ENCODE data around the gene MAGEA4.

MAGEA4 gene

DNA sequence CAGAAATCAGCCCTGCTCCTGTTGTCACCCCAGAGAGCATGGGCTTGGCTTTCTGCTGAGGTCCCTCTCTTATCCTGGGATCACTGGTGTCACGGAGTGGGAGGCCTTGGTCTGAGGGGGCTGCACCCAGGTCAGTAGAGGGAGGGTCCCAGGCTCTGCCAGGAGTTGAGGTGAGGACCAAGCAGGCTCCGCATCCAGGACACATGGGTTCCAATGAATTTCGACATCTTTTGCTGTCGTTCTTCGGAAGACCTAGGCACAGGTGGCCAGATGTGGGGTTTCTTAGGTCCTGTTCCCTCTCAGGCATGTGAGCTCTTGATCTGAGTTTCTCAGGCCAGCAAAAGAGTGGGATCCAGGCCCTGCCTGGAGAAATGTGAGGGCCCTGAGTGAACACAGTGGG, 10.0 kb downstream of the MAGEA4 start:
- in situ Hi-C loops (cut with MboI; ENCODE audit: low sequenced_read_pairs) = no loop called here

DNA sequence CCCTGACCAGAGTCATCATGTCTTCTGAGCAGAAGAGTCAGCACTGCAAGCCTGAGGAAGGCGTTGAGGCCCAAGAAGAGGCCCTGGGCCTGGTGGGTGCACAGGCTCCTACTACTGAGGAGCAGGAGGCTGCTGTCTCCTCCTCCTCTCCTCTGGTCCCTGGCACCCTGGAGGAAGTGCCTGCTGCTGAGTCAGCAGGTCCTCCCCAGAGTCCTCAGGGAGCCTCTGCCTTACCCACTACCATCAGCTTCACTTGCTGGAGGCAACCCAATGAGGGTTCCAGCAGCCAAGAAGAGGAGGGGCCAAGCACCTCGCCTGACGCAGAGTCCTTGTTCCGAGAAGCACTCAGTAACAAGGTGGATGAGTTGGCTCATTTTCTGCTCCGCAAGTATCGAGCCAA, 11.0 kb downstream of the MAGEA4 start:
- in situ Hi-C loops (cut with MboI; ENCODE audit: low sequenced_read_pairs) = no loop called here

DNA sequence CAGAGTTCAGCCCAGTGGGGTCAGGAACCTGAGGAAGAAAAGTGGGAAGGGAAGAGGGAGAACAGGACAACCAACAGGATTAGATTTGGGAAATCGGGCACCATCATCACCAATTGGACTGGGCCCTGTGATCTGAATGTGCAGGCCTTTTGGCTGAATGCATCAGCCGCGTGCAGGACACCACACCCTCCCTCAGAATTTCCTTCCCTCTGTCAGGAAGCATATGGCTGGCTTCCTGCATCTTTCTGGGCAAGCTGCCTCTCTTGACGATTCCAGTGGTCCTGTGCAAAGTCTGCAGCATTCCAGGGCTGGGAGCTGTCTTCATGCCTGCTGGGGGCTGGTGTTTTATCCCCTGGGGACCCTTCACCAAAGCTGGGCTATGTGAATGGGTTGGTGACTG, 16.4 kb downstream of the MAGEA4 start:
- in situ Hi-C loops (cut with MboI; ENCODE audit: low sequenced_read_pairs) = no loop called here

DNA sequence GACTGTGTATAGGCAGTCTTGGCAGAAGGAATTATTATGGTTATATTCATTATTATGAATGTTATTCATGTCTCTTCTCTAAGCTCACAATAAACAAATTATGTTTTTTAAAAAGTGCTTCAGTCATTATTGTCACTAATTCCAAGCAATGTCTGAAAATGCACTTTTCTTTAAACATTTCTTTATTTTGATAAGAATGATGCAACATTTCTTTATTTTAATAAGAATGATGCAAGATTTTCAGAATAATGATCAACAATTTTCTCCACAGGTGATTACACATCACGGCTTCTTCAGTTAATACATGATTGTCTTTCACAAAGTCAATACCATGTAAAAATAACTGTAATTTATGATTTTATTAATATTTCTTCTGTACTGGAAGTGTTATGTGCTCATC, 22.7 kb downstream of the MAGEA4 start:
- in situ Hi-C loops (cut with MboI; ENCODE audit: low sequenced_read_pairs) = no loop called here

DNA sequence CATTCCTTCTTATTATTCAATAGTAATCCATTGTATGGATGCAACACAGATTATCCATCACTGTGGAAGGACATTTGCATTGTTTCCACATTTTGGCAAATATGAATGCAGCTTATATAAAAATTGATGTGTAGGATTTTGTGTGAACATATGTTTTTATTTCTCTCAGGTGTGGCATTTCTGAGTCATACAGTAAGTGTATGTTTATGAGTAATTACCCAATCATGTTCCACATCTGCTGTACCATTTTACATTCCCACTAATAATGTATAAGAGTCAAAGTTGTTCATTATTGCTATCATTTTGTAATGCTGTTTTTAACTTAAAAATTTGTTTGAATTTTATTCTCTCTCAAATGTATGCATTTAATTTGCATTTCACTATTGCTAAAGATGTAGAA, 25.5 kb downstream of the MAGEA4 start:
- in situ Hi-C loops (cut with MboI; ENCODE audit: low sequenced_read_pairs) = no loop called here

DNA sequence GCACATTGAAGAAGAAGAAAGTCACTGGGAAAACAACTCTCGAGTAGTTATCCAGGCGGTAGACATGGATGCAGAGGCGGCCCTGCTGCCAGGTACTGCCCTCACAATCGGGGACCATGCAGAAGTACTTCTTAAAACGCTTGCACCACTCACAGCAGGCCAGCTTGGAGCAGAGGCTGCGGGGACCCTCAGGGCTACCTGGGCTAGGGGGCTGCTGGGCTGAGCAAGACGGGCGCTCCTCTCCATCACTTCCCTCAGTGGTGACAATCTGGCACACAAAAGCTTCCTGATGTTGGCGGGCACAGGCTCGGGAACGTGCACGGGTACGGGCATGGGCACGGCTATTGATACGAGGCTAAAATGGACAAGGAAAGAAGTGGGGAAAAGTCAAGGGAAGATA, 42.0 kb downstream of the MAGEA4 start:
- in situ Hi-C loops (cut with MboI; ENCODE audit: low sequenced_read_pairs) = no loop called here

DNA sequence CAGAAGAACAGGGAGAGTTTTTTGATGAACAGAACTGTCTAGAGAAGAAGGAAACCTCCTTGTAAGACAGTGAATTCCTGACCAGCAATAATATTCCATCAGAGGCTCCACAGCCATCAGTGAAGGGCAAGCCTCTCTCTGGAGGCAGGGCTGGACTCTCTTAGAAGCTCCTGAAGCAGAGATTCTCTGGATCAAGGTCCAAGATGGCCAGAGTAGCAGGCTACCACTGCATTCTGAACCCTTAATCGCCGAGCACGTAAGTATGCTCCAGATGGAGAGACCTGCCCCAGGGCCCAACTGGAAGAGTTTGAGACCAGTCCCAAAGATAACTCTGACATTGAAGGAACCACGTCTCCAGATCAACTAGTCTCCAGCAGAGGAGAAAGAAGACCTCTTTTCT, 45.4 kb downstream of the MAGEA4 start:
- in situ Hi-C loops (cut with MboI; ENCODE audit: low sequenced_read_pairs) = no loop called here

DNA sequence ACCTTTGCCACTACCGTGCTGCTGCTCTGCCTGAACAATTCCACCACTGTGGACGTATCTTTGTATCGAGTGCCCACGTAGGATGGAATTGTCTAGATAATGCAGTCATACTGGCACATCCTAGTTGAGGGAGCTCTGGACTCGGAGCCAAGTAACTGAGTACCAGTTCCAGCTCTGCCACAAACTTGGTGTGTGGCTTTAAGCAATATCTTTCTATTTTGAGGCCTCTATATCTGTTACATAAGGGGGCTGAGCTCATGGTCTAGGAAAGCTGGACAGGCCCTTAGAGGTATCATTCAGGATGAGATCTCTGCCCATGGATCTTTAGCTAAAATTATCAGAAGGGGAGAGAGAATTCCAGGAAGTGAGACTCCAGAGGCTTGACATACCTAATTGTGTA, 49.3 kb downstream of the MAGEA4 start:
- in situ Hi-C loops (cut with MboI; ENCODE audit: low sequenced_read_pairs) = no loop called here

DNA sequence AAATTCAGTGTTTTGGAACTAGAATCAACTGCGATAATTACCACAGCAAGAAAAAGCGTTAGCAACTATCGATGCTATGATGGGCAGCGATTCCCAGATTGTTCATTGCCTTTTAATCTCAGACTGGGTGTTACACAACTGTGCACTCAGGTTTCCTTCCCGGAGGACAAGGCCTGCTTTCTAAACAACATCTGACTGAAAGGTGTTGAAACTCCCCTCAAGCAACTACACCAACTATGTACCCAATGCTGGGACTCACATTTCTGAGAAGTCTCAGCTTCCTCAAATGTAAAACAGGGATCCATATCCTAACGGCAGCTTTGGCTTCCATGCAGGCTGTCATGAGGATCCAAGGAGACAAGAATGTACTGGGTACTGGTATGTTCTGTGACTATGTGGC, 53.5 kb downstream of the MAGEA4 start:
- in situ Hi-C loops (cut with MboI; ENCODE audit: low sequenced_read_pairs) = no loop called here

DNA sequence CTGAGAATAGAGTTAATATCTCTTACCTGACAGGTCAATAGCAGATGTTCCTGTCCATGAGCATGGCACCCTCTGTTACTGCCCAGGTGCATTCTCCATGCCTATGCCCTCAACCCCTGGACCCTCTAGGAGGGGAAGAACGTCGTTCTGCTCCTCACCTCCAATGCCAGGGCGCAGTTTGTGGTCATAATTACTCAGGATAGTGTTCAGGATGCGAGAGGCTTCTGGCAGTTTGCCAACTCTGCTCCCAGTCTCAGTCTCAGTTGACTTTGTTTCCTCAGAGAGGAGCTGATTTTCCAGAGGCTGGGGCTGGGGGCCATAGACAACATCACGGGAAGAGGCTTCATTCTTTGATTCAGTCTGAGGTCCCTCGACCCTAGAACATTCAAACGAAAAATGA, 57.3 kb downstream of the MAGEA4 start:
- in situ Hi-C loops (cut with MboI; ENCODE audit: low sequenced_read_pairs) = no loop called here

DNA sequence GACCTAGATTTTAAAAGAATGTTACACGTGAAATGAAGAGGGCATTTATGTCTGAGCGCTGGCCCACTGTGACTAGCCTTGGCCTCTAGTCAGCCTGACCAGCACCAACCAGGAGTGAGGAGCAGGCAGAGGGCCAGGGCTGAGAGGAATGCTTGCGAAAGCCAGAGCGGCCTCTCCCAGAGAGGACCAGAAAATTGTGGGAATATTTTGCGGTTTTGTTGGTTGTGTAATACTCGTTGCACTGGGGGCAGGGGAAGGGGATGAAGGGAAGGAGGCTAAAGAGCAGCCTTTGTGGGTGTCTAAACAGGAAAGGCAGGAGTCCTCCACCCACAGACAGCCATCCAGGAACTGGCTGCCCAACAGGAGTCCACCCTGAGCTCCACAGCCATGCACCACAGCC, 58.0 kb downstream of the MAGEA4 start:
- in situ Hi-C loops (cut with MboI; ENCODE audit: low sequenced_read_pairs) = no loop called here

DNA sequence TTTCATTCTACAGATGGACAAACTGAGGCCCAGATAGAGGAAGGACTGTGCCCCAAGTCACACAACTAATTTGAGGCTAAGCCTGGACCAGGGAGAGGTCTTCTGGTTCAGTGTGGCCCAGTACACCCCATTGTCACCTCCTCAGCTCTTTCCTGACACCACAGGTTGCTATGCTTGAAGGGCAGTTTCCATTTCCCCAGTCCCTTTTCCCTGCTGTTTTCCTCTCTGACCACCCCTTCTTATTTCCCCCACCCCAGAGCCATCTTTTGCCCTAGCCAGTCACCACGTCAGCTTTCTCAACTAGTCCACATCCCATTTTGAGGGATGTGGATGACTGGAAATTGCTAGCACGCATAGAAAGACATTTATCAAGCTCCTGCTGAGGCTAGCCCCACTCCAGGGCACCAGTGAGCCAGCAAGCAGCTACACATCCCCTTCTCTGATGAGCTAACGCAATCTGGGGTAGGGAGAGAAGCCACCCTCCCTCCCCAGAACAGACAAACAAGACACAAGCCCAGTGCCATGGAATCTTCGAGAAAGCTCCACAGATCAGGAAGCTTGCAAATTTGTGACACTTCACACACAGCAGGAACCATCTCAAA, 60.5 kb downstream of the MAGEA4 start:
- in situ Hi-C loops (cut with MboI; ENCODE audit: low sequenced_read_pairs) = no loop called here

DNA sequence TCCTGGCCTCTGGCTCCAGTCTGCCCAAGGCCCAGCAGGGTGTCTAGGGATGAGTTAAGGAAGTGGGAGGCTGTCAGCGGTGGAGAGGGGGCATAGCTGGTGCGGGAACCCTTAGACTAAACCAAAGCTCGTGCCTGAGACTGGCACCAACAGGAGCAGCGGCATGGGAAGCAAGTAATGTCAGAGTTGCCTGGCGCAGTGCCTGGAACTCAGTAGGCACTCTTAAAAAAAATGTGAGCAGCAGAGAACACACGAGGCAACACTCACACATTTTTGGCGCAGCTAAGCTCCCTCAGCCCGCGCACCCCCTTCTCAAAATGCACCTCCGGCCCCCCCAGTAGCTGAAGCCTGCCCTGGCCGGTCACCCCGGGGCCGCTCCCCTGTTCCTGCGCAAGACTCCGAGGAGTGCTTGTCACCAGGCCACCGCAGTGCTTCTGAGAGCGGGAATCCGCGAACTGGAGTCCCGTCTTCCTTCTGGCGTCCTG, 61.2 kb downstream of the MAGEA4 start:
- in situ Hi-C loops (cut with MboI; ENCODE audit: low sequenced_read_pairs) = no loop called here

All from HL-60/S4 treated with retinoic acid at 250 ng/mL for 4 days and 3 days (cell line).